ENCODE results near the gene STON1.

DNA sequence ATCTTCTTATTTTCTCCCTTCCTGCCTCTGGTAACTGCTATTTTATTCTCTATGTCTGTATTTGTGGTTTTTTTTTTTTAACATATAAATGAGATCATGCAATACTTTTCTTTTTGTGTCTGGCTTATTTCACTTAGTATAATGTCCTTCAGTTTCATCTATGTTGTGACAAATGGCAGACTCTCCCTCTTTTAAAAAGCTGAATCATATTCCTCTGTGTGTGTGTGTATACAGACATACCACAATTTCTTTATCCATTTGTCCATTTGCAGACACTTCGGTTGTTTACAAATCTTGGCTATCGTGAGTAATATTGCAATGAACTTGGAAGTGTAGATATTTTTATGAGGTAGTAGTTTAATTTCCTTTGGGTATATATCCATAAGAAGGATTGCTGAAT lies 94.7 kb downstream of the STON1 start:
- TF ChIP-seq, protein P1, sequence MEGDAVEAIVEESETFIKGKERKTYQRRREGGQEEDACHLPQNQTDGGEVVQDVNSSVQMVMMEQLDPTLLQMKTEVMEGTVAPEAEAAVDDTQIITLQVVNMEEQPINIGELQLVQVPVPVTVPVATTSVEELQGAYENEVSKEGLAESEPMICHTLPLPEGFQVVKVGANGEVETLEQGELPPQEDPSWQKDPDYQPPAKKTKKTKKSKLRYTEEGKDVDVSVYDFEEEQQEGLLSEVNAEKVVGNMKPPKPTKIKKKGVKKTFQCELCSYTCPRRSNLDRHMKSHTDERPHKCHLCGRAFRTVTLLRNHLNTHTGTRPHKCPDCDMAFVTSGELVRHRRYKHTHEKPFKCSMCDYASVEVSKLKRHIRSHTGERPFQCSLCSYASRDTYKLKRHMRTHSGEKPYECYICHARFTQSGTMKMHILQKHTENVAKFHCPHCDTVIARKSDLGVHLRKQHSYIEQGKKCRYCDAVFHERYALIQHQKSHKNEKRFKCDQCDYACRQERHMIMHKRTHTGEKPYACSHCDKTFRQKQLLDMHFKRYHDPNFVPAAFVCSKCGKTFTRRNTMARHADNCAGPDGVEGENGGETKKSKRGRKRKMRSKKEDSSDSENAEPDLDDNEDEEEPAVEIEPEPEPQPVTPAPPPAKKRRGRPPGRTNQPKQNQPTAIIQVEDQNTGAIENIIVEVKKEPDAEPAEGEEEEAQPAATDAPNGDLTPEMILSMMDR (conservative IDR thresholded peaks at IDR 0.05; ENCODE audit: low read depth, low read length), result no peak
- TF ChIP-seq BHLHE40 (IDR thresholded peaks at IDR 0.05; ENCODE audit: low read depth, low read length), result no peak
- TF ChIP-seq POLR2A (IDR thresholded peaks at IDR 0.05; ENCODE audit: low read depth, low read length), result no peak
- TF ChIP-seq FOS (IDR thresholded peaks at IDR 0.05; ENCODE audit: low read depth, low read length), result no peak
- TF ChIP-seq RAD21 (IDR thresholded peaks at IDR 0.05; ENCODE audit: low read length), result no peak
- no peak for TF ChIP-seq RCOR1 (IDR thresholded peaks at IDR 0.05; ENCODE audit: insufficient replicate concordance, low read length)
- TF ChIP-seq MAZ (IDR thresholded peaks at IDR 0.05; ENCODE audit: borderline replicate concordance, low read depth, low read length), result no peak
